Measurements from ENCODE around the gene WWTR1.

GRCh38 chr3:149585401-149585726 lies 72.5 kb downstream of the WWTR1 start:
- TF ChIP-seq CTCF (IDR thresholded peaks at IDR 0.05) (no peak), TEAD4 (CRISPR knock-in tag; IDR thresholded peaks at IDR 0.05) (no peak), ZNF121 (CRISPR knock-in tag; IDR thresholded peaks at IDR 0.05) (no peak), SP1 (CRISPR knock-in tag; conservative IDR thresholded peaks at IDR 0.05) (no peak)

Data from WTC11 (cell line).